Mononuclear cell (primary cell): ENCODE data around the gene RAMP2. TPM values are rescaled to one million over a fixed set of nuclear protein-coding genes. Genes with fewer than 3 reads are reported as not detected.
A peak's percentile ranks its signal among the peaks of the same experiment; 100 is the strongest.
"Not testable (repeated sequence)": the region's sequence is repeated elsewhere in the genome, so short reads cannot be mapped to it uniquely, and the experiment has no call there.

Source experiments
- H3K27me3 ChIP-seq: 2 replicates; pipeline ENCODE4 v1.6.0; 2011; ENCODE audit warnings: low read length, control low read depth; ENCODE audit not compliant: insufficient read depth
- H3K4me1 ChIP-seq: 2 replicates; pipeline ENCODE4 v1.5.1; 2011; ENCODE audit warnings: mild to moderate bottlenecking, low read length, control low read depth; ENCODE audit not compliant: insufficient read depth
- H3K4me3 ChIP-seq: 2 replicates; pipeline ENCODE4 v1.5.1; 2011; ENCODE audit warnings: mild to moderate bottlenecking, low read length, moderate library complexity
- H3K9me3 ChIP-seq: 2 replicates; pipeline ENCODE4 v1.5.1; 2011; ENCODE audit warnings: low read depth, mild to moderate bottlenecking, control low read depth, low read length
- total RNA-seq: library from RNA; depleted of rRNA; stranded (reverse); fragments of >200 nt; gene quantifications from one replicate; pipeline ENCODE4 v1.2.3, GENCODE V29; 2012

The RAMP2 gene
- total RNA-seq, 1 donor: not detected

DNA sequence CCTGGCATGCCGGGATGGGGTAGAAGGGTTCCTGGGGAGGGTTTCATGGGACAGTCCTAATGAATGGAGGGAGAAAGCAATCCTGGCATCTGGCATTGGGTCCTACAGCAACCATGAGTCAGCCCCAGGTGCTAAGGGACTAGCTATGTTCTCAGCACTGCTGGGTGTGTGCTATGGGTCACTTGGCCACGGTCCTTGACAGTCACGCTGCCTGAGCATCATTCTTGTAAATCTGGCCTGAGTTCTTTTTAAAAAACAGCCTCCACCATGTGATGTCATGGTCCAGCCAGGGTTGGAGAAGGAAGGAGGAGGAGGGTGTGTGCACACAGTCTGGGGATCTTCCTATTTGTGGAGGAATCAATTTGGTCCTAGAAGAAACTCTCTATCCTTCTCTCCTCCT lies 6.2 kb upstream of the RAMP2 start:
- no peaks in the 10 kb centered on the region for H3K9me3 ChIP-seq
- H3K4me3 ChIP-seq: no peak overlapping the region
- H3K4me1 ChIP-seq: peaks cover 15% of the 10 kb centered on the region
- peaks cover 8% of the 10 kb centered on the region for H3K27me3 ChIP-seq

DNA sequence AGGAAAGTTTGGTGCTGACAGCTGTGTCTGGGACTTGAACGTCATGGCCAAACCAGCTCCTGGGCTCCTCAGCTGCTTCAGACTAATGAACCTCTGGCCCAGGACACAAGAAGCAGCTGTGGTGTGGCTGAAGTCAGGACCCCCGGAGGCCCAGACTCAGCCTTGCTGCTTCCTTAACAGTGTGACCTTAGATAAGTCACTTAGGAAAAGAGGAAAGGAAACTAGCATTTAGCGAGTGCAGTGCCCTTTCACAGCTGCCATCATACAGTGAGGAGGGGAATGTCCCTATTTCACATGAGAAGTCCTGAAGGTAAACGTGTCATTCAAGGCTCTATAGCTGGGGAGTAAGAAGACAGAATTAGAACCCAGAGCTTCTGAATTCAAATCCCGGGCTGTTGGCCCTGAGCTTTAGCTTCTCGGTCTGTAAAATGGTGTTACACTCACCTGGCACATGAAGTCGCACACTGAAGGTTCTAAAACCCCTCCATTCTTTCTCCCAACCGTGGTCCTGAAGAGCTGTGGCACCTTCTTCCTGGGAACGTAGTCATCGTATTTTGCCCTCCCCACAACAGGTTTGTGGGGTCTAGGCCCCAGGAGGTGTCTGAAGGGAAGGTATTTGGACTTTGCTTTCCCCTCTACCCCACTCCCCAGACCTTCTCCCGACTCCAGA lies 910 bp upstream of the RAMP2 start:
- Histone ChIP-seq H3K4me3 (no peak overlapping the region), H3K27me3 (peaks cover 33% of the 10 kb centered on the region), H3K4me1 (peaks cover 23% of the 10 kb centered on the region)

DNA sequence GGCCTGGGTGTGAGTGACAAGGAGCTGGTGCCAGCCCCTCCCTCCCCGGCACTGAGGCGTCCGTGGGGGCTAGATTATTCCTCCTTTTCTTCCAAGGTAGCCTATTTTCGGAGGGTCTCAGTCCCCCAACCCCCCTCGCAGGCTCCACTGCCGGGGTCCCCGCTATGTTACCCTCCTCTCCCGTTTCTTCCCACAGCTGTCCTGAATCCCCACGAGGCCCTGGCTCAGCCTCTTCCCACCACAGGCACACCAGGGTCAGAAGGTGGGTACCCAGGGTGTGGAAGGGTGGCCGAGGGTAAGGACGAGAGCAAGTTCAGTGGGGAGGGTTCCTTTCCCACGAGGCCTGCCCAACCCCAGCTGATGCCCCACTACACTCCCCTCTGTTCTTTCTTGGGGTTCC lies 611 bp downstream of the RAMP2 start:
- peaks cover 23% of the 10 kb centered on the region for H3K4me1 ChIP-seq
- H3K9me3 ChIP-seq: no peaks in the 10 kb centered on the region
- H3K27me3 ChIP-seq: peaks cover 33% of the 10 kb centered on the region
- H3K4me3 ChIP-seq: no peak overlapping the region

More for the DNA sequence above, 910 bp upstream of the RAMP2 start:
- no peaks in the 10 kb centered on the region for H3K9me3 ChIP-seq

DNA sequence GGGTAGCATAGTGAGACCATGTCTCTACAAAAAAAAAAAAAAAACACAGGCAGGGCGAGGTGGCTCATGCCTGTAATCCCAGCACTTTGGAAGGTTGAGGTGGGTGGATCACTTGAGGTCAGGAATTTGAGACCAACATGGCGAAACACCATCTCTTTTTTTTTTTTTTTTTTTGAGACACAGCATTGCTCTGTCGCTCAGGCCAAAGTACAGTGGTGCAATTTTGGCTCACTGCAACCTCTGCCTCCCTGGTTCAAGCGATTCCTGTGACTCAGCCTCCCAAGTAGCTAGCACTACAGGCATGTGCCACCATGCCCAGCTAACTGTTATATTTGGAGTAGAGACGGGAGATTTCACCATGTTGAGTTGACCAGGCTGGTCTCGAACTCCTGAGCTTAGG lies 5.1 kb downstream of the RAMP2 start:
- Histone ChIP-seq H3K27me3 (peaks cover 15% of the 10 kb centered on the region), H3K9me3 (no peaks in the 10 kb centered on the region), H3K4me1 (peaks cover 6% of the 10 kb centered on the region), H3K4me3 (no peak overlapping the region)

DNA sequence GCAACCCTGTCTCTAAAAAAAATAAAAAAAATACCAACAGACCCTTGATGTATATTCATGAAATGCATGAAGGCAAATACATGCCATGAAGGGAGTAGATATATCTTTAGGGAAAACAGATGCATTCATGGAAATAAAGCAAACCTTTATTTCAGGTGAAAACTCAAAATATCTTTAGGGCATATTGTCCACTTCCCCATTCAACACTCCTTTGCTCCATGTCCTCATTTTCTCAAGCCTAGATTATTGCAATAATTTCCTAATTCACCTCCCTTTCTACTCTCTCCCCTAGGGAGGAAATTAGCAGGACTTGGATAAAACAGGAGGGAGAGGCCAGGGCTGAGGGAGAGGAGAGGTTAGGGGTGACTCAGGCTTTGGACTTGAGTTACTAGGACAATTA lies 6.5 kb downstream of the RAMP2 start:
- H3K27me3 ChIP-seq: peaks cover 4% of the 10 kb centered on the region
- H3K4me3 ChIP-seq: no peak overlapping the region
- H3K4me1 ChIP-seq: peaks cover 1% of the 10 kb centered on the region
- H3K9me3 ChIP-seq: no peaks in the 10 kb centered on the region

DNA sequence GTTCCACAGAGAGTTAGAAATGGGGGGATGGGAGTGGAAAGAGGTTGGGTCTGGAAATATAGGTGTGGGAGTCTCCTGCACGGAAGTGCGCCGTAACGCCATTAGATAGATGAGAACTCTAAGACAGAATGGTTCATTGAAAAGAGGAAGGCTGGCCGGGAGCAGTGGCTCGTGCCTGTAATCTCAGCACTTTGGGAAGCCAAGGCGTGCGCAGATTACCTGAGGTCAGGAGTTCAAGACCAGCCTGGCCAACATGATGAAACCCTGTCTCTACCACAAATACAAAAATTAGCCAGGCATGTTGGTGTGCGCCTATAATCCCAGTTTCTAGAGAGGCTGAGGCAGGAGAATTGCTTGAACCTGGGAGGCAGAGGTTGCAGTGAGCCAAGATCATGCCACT lies 7.0 kb downstream of the RAMP2 start:
- H3K4me3 ChIP-seq, H3K9me3 ChIP-seq, H3K27me3 ChIP-seq, H3K4me1 ChIP-seq: not testable (repeated sequence)

DNA sequence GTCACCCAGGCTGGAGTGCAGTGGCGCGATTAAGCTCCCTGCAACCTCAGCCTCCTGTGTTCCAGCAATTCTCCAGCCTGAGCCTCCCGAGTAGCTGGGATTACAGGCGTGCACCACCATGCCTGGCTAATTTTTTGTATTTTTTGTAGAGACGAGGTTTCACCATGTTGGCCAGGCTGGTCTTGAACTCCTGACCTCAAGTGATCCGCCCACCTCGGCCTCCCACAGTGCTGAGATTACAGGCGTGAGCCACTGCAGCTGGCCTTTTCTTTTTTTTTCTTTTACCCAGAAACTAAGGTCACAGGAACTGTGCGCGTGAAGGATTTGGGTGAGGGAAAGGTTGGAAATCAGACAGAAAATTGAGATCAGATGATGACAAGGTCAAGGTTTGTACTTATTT lies 8.9 kb downstream of the RAMP2 start:
- H3K4me1 ChIP-seq: peaks cover 15% of the 10 kb centered on the region
- not testable (repeated sequence) for H3K4me3 ChIP-seq, H3K27me3 ChIP-seq, H3K9me3 ChIP-seq

DNA sequence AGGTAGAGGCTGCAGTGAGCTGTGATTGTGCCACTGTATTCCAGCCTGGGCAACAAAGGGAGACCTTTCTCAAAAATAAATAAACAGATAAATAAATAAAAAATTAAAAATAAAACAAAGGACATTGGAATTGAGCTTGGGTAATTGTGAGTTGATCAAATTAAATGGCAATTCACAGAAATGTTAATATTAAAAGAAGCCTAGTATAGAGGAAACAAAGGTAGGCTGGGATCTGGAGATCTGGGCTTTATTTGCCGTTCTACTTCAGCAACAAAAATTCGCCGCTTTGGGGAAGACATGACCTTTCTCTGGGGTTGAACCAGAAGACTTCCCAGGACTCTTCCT lies 11.9 kb downstream of the RAMP2 start:
- no peaks in the 10 kb centered on the region for H3K9me3 ChIP-seq
- H3K4me1 ChIP-seq: peaks cover 15% of the 10 kb centered on the region
- peak overlapping the region; percentile 82 for H3K4me3 ChIP-seq
- no peaks in the 10 kb centered on the region for H3K27me3 ChIP-seq

DNA sequence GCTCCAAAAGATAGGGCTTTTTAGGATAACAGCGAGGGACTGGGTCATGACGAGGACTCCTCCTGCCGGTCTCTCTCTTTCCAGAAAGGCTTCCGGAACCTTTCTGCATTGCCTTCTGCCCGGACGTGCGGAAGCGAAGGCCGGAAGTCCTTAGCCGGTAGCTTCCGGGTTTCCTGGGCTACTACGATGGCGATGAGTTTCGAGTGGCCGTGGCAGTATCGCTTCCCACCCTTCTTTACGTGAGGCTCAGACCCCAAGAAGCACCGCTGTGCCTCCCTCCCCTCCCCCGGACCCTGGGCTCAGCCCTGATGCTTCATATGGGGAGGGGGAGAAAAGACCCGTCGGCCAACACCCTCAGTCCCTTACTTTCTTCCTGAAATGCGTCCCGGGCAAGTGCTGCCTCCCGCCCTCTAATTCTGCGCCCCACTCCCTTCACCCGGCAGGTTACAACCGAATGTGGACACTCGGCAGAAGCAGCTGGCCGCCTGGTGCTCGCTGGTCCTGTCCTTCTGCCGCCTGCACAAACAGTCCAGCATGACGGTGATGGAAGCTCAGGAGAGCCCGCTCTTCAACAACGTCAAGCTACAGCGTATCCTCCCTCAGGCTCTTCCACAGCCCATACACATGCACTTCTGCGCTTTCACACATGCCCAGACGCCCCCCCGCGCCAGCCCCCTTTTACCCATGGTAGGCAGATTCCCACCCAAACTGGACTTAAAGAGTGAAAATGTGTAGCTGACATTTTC lies 12.4 kb downstream of the RAMP2 start, which contains the start of gene VPS25:
Gene VPS25, plus strand, starts transcription at position 160 of the 746 bp plus-strand sequence. Its CDS starts 27 bp downstream, at position 187.
- Histone ChIP-seq H3K4me1 (peaks cover 15% of the 10 kb centered on the region), H3K4me3 (peak within 1 kb of the TSS; percentile 82), H3K27me3 (no peaks in the 10 kb centered on the region), H3K9me3 (no peaks in the 10 kb centered on the region)

DNA sequence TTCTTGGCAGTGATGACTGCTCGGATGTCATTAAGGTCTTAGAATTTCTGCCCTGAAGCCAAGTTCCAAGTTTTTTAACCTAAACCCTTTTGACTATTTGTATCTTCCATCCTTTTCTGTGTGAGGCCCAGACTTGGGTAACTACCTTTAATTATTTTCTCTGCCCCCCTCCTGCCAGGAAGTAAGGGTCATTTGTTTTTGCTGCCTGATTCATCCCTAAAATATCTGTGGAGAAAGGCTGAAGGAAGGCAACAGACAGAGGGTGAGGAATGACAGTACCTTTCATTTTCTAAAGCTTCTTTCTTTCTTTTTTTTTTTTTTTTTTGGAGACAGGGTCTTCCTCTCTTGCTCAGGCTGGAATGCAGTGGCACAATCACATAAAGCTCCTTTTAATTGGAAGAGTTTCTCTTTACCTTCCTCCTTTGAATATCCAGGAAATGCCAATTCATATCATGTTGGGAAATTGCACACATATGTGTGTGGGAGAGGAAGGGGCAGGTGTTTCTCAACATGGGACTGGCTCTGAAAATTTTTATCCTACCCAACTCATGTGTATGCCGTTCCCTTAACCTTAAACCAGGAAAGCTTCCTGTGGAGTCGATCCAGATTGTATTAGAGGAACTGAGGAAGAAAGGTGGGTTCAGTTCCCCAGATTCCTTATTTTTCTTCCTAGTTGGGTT lies 13.2 kb downstream of the RAMP2 start:
- no peaks in the 10 kb centered on the region for H3K9me3 ChIP-seq

DNA sequence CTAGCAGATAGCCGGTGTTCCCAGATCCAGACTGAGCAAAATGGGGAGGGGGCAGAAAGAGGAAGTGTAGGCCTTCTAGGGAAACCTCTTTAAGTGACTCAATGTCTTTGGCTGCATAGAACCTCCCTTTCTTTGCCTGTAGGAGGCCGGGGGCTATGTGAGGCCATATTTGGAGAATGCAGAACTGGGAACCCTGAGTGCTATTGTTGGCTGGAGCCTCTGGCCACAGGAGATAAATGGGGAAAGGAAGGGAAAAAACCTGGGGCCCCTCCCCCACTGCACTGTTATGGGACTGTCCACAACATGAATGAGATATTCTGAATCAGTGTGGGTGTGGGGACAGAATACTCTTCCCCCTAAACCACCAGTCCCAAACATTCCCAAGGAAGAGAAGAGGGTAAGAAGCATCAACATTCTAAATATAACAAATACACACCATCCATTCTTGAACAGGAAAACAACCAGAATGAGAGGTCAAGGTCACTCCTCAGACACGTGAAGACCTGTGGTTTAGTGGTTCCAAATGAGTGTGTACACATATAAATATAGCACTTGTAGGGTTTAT lies 14.6 kb downstream of the RAMP2 start:
- no peaks in the 10 kb centered on the region for H3K9me3 ChIP-seq
- H3K4me3 ChIP-seq: no peak overlapping the region
- peaks cover 4% of the 10 kb centered on the region for H3K27me3 ChIP-seq
- peaks cover 15% of the 10 kb centered on the region for H3K4me1 ChIP-seq

More for the DNA sequence above, 13.2 kb downstream of the RAMP2 start:
- H3K27me3 ChIP-seq: no peaks in the 10 kb centered on the region
- H3K4me1 ChIP-seq: peaks cover 15% of the 10 kb centered on the region
- H3K4me3 ChIP-seq: peak overlapping the region; percentile 82

DNA sequence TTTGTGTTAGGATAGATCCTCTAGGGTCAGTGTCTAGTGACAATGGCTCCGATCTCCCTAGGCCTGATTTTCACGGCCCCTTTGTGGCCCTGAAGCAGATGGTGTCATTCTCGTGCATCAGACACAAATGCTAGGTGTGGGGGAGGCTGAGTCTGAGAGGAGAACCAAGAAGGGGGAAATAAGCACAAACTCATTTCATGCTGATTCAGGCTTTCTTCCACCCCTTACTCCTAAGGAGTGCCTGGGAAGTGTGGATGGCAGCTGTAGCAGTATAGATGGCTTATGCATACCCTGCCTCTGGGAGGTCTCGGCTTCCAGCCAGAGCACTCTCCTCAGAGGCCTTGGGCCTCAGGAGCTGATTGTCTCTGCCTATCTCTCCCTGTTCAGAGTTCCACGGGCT lies 17.5 kb downstream of the RAMP2 start:
- Histone ChIP-seq H3K27me3 (peaks cover 29% of the 10 kb centered on the region), H3K9me3 (no peaks in the 10 kb centered on the region), H3K4me3 (no peak overlapping the region), H3K4me1 (peaks cover 11% of the 10 kb centered on the region)

DNA sequence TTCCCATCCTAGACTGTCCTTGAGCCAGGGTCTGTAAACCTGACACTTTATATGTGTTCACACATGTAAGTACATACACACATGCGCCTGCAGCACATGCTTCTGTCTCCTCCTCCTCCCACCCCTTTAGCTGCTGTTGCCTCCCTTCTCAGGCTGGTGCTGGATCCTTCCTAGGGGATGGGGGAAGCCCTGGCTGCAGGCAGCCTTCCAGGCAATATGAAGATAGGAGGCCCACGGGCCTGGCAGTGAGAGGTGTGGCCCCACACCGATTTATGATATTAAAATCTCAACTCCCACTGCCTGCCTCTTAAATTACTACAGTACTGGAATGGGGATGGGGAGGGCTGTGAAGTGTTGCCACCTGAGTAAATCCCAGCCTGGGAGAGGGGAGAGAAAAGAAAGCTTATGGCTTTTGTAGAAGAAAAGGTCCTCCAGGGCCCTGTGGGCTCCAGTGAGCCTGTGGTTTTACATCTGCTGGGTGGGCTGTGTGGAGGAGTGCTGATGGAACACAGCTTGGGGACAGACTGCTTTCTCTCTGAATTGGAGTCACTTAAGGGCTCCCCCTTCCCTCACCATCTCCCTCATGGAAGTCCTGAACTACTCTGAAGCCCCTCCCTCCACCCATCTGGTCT lies 18.4 kb downstream of the RAMP2 start:
- Histone ChIP-seq H3K4me1 (peaks cover 8% of the 10 kb centered on the region), H3K27me3 (peaks cover 38% of the 10 kb centered on the region), H3K4me3 (no peak overlapping the region), H3K9me3 (no peaks in the 10 kb centered on the region)

DNA sequence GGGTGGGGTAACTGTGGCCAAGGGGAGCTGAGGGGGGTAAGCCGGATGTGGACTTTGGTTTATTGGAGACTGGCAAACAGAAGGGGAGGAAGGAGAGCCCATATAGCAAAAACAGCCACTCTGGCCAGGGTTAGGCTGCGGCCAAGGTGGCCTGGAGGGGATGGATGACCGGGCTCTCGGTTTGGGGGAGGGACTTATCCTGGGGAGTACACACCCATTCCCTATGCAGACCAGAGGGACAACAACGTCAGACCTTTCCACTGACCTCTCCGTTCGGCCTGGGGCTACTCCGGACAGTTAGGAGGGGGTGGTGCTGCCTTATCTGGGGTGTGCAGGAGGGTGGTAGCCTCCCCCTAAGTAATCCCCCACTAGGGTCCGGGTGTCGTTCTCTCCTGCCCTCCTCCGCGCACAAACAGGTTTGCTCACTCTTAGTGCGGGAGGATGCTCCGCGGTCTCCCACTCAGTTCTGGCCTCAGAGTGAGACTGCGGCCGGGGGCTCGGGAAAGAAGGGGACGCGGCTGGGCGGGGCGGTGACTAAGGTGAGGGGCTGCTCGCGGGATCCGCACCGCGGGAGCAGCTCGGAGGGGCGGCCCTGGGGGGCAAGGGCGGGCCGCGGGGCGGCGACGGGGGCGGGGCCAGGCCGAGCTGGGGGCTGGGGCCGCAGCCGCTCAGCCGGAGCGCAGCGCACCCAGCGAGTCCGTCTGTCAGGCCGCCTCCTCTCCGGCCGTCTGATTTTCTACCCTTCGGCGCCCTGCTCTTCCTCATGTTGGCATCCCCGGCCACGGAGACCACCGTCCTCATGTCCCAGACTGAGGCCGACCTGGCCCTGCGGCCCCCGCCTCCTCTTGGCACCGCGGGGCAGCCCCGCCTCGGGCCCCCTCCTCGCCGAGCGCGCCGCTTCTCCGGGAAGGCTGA lies 19.2 kb downstream of the RAMP2 start, which contains the start of gene WNK4:
Gene WNK4, plus strand, starts transcription at position 675 of the 915 bp plus-strand sequence. Its CDS starts 89 bp downstream, at position 764.
- Histone ChIP-seq H3K4me1 (peaks cover 13% of the 10 kb centered on the region), H3K27me3 (peaks cover 45% of the 10 kb centered on the region), H3K4me3 (no peak within 1 kb of the TSS), H3K9me3 (no peaks in the 10 kb centered on the region)
